GOT3 (cell line): ENCODE data around the gene ZNF628.
"Not testable (repeated sequence)": the region's sequence is repeated elsewhere in the genome, so short reads cannot be mapped to it uniquely, and the experiment has no call there.

Experiments used
- DNase-seq: peaks from one replicate; lab custom pipeline; 2025; ENCODE audit warnings: mixed read lengths; lab: John Stamatoyannopoulos, UW

Gene ZNF628

GRCh38 chr19:55484593-55485438 is 8.4 kb downstream of the ZNF628 start, which contains the start of gene NAT14:
Gene NAT14, plus strand, starts transcription at chr19:55485188. Its CDS starts 521 bp downstream, at chr19:55485709.
- DNase-seq: peak; percentile 21

DNA sequence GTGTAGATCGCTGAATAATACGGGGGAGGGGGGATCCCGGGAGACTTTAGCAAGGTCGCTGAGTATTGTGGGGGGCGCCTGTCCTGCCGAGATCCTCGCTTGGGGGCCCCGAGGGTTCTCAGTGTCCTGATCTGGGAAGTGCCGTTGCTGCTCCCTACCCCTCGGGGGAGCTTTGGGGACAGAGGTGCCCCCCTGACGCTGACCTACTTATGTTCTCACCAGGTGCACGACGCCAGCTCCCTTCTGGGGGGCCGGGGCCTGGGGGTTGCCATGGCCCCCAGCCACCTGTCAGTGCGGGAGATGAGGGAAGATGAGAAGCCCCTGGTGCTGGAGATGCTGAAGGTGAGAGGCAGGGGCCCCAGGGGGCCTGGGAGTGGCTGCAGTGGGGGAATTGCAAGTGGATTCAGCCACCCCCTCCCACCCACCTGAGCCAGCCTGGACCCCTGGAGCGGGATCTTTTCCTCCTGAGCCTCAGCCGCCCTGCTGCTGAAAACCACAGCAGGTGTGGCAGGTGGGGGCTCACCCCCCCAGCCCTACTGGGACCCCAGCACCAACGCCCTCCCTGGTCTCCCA is 9.1 kb downstream of the ZNF628 start:
- no peak for DNase-seq

GRCh38 chr19:55486043-55486970 is 9.9 kb downstream of the ZNF628 start:
- DNase-seq: no peak

GRCh38 chr19:55486971-55487923 is 10.8 kb downstream of the ZNF628 start:
- DNase-seq: peak; percentile 64

DNA sequence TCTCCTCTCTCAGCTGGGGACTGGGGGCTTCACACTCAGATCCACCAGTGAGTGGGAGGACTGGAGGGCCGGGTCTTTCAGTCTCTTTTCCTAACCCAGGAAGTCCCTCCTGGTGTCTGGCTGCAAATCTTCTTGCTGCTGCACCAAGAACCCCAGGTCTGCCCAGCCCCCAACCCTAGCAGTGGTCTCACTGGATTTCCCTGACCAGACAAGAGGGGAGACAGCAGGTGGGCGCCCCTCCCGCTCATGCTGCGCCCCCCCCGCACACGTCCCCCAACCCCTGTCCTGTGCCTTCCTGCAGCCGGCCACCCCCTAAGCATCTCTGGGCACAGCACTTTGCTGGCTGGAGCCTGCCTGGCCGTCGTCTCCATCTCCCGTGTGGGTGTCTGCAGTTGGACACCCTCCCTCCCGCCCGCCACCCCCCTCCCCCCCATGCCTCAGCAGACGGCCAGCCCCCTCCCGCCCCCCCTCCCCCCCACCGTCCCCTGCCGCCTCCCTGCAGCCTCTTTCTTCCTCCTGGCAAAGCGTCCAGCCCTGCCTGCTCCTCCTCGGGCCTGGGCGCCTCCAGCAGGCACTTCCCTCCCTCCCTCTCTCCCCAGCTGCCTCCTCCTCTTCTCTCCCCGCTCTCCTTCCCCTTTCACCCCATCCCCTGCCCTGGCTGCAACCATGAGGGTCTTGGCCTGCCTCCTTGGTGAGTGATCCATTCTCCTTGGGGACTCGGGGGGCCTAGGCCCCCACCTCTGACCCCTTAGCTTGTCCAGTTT is 11.7 kb downstream of the ZNF628 start, which contains the start of gene SSC5D:
Gene SSC5D, plus strand, starts transcription at position 513 of the 764 bp plus-strand sequence. Its CDS starts 154 bp downstream, at position 667.
- no peak for DNase-seq

DNA sequence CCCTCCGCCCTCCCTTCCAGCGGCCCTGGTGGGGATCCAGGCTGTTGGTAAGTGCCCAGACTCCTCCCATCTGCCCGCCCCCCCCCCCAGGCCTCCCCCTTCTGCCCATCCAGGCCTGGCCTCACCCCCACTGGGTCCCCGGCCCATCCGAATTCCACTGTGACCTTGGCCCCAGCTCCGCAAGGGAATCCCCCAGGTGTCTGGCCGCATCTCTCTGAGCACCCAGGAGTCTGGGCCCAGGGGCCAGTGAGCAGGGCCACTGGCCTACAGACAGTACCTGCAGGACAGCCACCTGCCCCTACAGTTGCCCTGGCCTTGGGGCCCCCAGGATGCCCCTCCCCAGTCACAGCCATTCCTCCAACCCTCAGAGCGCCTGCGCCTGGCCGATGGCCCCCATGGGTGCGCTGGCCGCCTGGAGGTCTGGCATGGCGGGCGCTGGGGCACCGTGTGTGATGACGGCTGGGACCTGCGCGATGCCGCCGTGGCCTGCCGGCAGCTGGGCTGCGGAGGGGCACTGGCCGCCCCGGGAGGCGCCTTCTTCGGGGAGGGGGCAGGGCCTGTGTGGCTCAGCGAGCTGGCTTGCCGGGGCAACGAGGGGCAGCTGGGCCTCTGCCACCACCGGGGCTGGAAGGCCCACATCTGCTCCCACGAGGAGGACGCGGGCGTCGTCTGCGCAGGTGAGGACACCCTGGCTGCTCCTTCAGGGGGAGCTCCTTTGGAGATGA is 12.7 kb downstream of the ZNF628 start:
- no peak for DNase-seq

DNA sequence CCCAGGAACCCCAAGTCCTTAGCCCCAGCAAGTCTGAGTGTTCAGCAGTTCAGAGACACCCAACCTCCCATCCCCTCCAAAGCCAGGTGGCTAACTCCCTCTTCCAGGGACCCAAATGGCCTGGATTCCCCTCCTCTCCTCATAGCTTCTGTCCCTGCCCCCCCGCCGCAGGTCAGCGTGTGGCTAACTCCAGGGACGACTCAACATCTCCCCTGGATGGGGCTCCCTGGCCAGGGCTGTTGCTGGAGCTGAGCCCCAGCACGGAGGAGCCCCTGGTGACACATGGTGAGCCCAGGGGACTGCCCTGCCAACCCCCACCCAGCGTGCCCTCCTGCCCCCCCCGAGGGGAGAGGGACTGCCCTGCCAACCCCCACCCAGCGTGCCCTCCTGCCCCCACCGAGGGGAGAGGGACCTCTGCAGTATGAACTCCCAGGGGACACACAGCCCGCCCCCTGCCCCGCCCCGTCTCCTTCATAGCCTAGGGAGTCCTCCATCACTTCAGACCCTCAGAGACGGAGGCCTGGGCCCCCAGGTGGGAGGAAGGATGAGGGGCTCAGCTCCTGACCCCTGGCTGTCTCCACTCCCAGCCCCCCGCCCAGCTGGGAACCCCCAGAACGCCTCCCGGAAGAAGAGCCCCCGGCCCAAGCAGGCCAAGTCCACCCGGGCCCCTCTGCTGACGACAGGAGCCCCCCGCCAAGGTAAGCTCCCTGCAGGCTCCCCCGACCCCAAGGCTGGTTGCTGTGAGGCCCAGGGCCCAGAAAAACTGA is 13.5 kb downstream of the ZNF628 start:
- no peak for DNase-seq

GRCh38 chr19:55490478-55491432 is 14.3 kb downstream of the ZNF628 start:
- DNase-seq: no peak

- no peak for DNase-seq
Measured at GRCh38 chr19:55491546-55492360, 15.3 kb downstream of the ZNF628 start.

DNA sequence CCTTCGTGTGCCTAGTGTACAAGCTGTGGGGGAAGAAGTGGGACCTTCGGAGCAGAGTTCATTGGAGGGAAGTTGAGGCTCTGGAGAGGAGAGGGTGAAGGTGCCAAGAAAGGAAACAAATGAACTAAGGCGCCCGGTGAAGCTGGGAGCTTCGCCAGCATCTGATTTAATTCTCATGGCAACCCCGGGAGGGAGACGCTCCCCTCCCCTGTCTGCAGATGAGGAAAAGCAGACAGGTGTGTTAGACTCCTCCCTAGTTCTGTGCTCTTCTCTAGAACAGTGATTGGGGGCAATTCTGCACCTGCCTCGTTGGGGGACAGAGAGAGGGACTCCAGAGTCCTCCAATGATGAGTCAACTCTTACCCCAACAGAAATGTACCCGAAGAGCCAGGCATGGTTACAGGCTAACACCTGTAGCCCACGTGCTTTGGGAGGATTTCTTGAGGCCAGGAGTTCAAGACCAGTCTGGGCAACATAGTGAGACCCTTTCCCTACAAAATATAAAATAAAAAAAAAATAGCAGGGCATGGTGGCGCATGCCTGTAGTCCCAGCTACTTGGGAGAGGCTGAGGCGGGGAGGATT is 16.0 kb downstream of the ZNF628 start:
- no peak for DNase-seq

DNA sequence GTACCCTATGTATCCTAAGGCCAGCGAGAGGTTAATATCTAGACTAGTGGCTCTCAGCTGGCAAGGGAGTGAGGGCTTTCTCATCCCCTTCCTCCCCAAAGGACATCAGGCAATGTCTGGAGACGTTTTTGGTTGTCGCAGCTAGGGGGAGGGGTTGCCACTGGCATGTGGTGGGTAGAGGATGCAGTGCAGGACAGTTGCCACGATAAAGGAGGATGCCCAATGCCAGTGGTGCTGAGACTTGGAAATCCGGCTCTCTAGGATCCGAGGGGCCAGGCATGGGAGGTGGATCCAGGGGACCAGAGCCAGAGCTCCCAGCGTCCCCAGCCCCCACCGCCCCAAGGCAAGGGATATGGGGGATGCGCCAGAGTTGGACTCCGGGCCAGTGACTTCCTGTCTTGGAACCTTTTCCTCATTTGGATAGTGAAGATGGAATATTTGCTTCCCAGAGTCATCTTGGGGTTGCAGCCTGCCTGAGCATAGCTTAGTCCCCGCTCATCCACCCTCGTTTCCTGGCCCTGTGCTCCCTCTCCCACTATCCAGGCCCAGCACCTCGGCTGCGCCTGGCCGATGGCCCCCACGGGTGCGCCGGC is 16.7 kb downstream of the ZNF628 start:
- no peak for DNase-seq

DNA sequence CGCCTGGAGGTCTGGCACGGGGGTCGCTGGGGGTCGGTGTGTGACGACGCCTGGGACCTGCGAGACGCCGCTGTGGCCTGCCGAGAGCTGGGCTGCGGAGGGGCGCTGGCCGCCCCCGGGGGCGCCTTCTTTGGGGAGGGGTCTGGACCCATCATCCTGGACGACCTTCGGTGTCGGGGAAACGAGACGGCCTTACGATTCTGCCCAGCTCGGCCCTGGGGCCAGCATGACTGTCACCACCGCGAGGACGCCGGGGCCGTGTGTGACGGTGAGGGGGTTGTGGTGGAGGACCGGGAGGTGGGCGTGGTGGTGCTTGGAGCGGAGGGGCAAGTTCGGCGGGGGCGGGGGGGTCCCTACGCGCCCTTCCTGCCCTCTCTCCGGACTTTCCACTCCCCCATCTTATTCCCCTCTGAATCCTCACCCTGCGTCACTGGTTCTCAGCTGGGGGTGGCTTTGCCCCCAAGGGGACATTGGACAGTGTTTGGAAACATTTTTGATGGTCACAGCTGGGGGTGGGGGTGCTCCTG is 17.3 kb downstream of the ZNF628 start:
- DNase-seq: no peak

DNA sequence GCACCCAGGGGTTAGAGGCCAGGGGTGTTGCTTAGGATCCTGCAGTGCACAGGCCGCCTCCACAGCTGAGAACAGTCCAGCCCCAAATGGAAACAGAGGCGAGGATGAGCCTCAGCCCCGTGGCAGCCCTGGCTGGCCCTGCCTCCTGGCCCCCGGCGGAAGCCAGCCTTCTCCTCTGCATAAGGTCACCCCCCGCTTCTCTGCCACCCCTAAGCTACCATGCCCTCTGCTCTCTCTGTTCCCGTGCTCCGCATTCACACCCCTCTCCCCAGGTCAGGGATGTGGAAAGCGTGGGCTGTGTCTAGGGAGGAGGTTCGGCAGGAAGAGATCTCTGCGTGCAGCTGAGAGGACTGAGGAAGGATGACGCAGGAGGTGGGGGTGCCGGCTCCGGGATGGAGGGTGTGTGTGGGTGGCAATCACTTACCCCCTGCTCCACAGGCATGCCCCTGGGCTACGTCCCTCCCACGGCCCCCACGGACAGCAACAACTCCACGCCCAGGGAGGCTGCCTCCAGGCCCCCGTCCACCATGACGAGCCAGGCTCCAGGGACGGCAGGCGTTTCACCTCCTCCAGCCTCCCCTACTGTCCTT is 17.9 kb downstream of the ZNF628 start:
- peak; percentile 56 for DNase-seq

DNA sequence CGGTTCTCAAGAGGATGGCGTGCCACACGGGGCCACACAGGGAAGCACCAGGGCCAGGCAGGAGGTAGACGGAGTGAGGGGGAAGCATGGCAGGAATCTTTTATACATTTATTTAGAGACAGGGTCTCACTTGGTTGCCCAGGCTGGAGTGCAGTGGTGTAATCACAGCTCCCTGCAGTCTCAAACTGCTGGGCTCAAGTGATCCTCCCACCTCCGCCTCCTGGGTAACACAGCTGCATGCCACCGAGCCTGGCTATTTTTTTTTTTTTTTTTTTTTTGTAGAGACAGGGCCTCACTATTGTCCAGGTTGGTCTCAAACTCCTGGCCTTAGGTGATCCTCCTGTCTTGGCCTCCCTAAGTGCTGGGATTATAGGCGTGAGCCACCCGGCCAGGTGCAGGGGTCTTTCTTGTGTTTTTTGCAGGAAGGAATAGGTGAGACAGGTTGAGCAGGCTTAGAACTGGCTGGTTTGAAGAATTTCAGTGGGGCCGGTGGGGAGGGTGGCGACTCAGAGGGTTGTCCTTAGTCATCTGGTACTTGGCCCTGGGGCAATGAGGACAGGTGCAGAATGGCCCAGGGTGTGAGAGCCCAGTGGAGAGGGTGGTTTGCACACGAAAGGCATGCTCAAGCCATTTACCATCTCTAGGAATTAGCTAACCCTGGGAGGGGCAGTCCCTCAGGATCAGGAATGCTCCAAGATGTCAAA is 19.4 kb downstream of the ZNF628 start:
- DNase-seq: no peak

DNA sequence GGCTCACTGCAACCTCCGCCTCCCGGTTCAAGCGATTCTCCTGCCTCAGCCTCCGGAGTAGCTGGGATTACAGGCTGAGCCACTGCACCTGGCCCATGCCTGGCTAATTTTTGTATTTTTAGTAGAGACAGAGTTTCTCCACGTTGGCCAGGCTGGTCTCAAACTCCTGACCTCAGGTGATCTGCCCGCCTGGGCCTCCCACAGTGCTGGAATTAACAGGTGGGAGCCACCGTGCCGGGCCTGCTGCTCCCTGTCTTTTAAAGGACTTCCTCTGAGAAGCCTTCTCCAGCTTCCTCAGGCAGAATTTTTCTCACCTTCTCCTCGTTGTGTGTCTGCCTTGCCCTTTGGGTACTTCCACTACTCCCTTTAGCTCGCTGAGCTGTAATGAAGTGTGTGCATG is 20.4 kb downstream of the ZNF628 start:
- DNase-seq: not testable (repeated sequence)
